Mononuclear cell (primary cell): Measurements from ENCODE around the gene ANKRD66. TPM values are rescaled to one million over a fixed set of nuclear protein-coding genes. Genes with fewer than 3 reads are reported as not detected.

Experiments
- H3K27me3 ChIP-seq: 2 replicates; pipeline ENCODE4 v1.6.0; 2011; ENCODE audit warnings: low read length, control low read depth; ENCODE audit not compliant: insufficient read depth
- H3K4me1 ChIP-seq: 2 replicates; pipeline ENCODE4 v1.5.1; 2011; ENCODE audit warnings: mild to moderate bottlenecking, low read length, control low read depth; ENCODE audit not compliant: insufficient read depth
- H3K4me3 ChIP-seq: 2 replicates; pipeline ENCODE4 v1.5.1; 2011; ENCODE audit warnings: mild to moderate bottlenecking, low read length, moderate library complexity
- H3K9me3 ChIP-seq: 2 replicates; pipeline ENCODE4 v1.5.1; 2011; ENCODE audit warnings: low read depth, mild to moderate bottlenecking, control low read depth, low read length
- total RNA-seq: library from RNA; depleted of rRNA; stranded (reverse); fragments of >200 nt; gene quantifications from one replicate; pipeline ENCODE4 v1.2.3, GENCODE V29; 2012

The ANKRD66 gene
- not detected for total RNA-seq

GRCh38 chr6:46746696-46747095 is at the start of gene ANKRD66:
Gene ANKRD66 (plus strand): TSS chr6:46746933. CDS start chr6:46751949, 5,016 bp downstream.
- H3K9me3 ChIP-seq, result no peaks in the 10 kb centered on the region
- no peaks in the 10 kb centered on the region for H3K27me3 ChIP-seq
- H3K4me3 ChIP-seq, result no peak within 1 kb of the TSS
- H3K4me1 ChIP-seq, result peaks cover 3% of the 10 kb centered on the region

- H3K4me1 ChIP-seq, result no peaks in the 10 kb centered on the region
- no peak overlapping the region for H3K4me3 ChIP-seq
- no peaks in the 10 kb centered on the region for H3K9me3 ChIP-seq
- peaks cover 3% of the 10 kb centered on the region for H3K27me3 ChIP-seq
These were observed 46.8 kb upstream of the ANKRD66 start for GRCh38 chr6:46699970-46700369.

DNA sequence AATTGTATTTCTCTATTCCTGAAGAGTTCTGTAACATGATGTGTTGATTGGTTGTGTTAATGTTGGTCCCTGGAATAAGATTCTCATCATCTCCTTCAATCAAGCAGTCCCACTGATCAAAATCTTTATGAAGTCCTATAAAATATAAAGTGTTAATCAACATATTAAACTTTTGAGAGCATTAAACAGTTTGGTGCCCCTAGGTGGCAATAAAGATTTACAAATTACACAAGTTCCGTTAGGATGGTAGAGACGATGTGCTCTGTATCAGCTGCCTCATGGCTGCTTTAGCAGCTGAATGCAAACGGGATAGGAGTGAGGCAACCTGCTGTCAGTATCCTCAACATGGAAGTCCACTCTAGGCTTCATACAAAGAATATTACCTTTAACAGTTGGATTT is 42.2 kb upstream of the ANKRD66 start:
- H3K4me3 ChIP-seq, result no peak overlapping the region
- H3K9me3 ChIP-seq, result no peaks in the 10 kb centered on the region
- H3K4me1 ChIP-seq, result no peaks in the 10 kb centered on the region
- peaks cover 3% of the 10 kb centered on the region for H3K27me3 ChIP-seq

GRCh38 chr6:46706464-46706863 is 40.3 kb upstream of the ANKRD66 start:
- H3K4me1 ChIP-seq, result peaks cover 4% of the 10 kb centered on the region
- H3K4me3 ChIP-seq, result no peak overlapping the region
- H3K9me3 ChIP-seq, result no peaks in the 10 kb centered on the region
- H3K27me3 ChIP-seq, result peaks cover 3% of the 10 kb centered on the region

DNA sequence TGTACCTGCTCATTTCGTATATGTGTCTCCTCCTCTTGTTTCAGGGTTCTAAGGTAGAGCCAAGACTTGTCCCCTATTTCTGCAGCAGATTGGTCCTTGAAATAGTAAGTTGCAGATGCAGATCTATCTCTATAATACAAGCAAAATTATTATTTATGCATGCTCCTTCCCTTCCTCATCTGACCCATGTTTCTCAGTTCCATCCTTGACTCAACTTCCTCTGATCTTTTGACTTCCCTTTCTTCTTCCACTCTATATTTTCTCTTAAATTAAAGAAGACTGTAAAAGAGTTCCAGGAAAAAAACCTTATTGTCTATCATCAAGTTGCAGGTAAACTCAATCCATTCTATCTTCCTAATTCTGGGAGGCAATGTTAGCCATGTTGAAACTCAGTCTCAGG is 35.2 kb upstream of the ANKRD66 start:
- no peaks in the 10 kb centered on the region for H3K27me3 ChIP-seq
- H3K4me3 ChIP-seq, result no peak overlapping the region
- H3K4me1 ChIP-seq, result peaks cover 31% of the 10 kb centered on the region
- no peaks in the 10 kb centered on the region for H3K9me3 ChIP-seq

GRCh38 chr6:46715141-46715540 is 31.6 kb upstream of the ANKRD66 start:
- Histone ChIP-seq H3K9me3 (no peaks in the 10 kb centered on the region), H3K27me3 (no peaks in the 10 kb centered on the region), H3K4me1 (peaks cover 35% of the 10 kb centered on the region), H3K4me3 (no peak overlapping the region)

DNA sequence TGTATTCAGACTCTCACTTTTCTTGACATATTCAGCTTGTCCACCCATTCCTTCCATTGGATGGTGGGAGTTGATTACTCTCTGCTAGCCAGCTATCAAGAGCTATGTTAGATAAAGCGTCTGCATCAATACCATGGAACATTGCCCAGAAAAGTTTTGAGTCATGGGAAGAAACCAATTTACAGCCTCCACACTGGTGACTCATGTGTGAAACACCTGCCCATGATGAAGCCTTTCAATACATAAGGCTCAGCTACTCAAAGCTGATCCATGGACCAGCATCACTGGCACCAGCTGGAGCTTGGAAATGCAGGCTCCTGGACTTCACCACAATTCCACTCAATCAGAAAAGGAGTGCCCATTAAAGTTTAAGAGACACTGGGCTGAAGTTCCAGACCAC is 27.6 kb upstream of the ANKRD66 start:
- Histone ChIP-seq H3K27me3 (peaks cover 3% of the 10 kb centered on the region), H3K9me3 (no peaks in the 10 kb centered on the region), H3K4me1 (peaks cover 22% of the 10 kb centered on the region), H3K4me3 (no peak overlapping the region)

GRCh38 chr6:46720401-46720800 is 26.3 kb upstream of the ANKRD66 start:
- Histone ChIP-seq H3K27me3 (peaks cover 3% of the 10 kb centered on the region), H3K4me1 (peaks cover 12% of the 10 kb centered on the region), H3K4me3 (no peak overlapping the region), H3K9me3 (no peaks in the 10 kb centered on the region)

GRCh38 chr6:46729787-46730326 is 16.9 kb upstream of the ANKRD66 start:
- Histone ChIP-seq H3K27me3 (peaks cover 20% of the 10 kb centered on the region), H3K9me3 (no peaks in the 10 kb centered on the region), H3K4me3 (no peak overlapping the region), H3K4me1 (peaks cover 8% of the 10 kb centered on the region)

DNA sequence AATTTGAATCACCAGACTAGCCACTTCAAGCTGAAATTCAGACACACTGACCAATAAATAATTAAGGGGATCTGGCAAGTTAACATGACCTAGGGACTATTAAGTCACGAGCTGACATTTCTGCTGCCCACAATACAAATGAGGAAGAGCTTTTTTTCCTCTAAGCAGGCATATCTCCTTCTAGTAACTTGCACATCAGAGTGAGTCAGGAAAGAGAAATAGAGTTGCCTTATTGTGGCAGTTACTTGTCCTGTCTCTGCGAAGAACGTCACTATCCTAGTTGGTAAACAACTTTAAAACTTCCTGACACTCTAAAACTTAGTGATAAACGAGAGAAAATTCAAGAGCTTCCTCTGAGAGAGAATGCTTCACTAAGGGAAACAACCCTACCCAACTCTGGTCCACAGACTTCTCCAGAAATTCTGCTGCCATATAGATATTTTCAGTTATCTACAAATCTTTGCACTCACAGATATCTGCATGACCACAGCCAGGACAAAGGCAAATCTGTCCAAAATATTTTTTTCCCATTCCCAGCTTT is 15.7 kb upstream of the ANKRD66 start:
- Histone ChIP-seq H3K27me3 (peaks cover 31% of the 10 kb centered on the region), H3K4me1 (peaks cover 15% of the 10 kb centered on the region), H3K4me3 (no peak overlapping the region), H3K9me3 (no peaks in the 10 kb centered on the region)

DNA sequence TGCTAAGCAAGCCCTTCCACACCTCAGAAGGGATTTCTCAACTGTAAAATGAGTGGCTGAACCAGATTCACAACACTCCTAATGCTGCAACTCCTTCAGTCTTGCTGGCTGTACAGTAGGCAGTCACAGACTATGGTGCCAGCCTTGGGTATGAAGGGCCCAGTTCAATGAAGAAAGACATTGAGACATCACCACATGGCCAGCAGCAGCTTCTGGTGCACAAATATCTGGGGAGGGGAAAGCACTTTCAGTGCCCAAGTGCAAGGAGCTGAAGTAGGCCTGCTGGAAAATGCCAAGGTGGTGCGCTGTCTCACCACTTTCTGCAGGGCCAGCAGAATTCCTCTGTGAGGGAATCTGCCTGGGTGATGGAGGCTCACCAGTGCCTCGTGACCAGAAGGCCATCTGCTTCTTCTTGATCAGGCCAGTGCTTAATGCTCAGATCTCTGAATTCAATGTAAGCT is 13.4 kb upstream of the ANKRD66 start:
- peaks cover 48% of the 10 kb centered on the region for H3K27me3 ChIP-seq
- H3K4me1 ChIP-seq, result peaks cover 15% of the 10 kb centered on the region
- H3K9me3 ChIP-seq, result no peaks in the 10 kb centered on the region
- no peak overlapping the region for H3K4me3 ChIP-seq

DNA sequence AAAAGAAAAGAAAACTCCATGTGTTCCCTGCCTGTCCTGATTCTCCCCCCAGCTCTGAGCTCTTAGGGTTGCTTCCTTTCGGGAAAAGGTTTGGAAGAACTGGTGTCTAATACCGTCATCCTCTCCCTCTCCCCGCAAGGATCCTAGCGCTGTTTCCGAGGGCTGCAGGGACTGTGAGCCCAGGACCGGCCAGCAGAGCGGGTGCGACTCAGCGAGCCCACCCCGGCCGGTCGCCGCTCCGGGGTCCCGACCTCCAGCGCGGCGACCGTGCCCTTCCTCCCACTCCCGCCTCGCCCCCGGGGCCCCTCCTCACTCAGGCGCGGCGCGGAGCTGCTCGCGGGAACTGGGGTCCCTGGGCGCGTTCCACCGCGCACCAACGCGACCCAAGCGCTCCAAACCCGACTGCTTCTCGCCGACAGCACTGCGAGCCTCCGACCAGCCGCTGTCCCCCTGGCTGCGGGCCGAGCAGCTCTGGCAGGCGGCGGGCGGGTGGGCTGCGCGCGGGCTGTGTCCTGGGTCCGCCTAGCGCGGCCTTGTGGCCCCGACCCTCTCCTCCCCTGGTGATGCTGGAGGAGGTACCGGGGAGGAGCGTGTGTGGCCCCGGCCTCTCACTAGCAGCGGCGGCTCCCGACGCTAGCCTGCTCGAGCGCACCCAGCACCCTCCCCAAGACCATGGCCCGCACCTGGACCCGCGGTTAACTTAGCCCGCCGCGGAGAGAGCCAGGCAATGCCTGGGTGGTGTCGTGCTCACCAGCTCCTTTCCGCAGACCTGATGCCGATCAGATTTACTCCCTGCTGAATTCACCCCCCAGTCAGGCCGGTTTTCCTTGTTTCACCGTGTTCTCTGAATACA is 11.6 kb upstream of the ANKRD66 start, which contains the start of gene PLA2G7:
Gene PLA2G7 (minus strand): TSS at position 509 of the 853 bp plus-strand sequence. CDS start 12,484 bp downstream, outside the sequence.
- peaks cover 15% of the 10 kb centered on the region for H3K4me1 ChIP-seq
- peak within 1 kb of the TSS; percentile 38 for H3K4me3 ChIP-seq

DNA sequence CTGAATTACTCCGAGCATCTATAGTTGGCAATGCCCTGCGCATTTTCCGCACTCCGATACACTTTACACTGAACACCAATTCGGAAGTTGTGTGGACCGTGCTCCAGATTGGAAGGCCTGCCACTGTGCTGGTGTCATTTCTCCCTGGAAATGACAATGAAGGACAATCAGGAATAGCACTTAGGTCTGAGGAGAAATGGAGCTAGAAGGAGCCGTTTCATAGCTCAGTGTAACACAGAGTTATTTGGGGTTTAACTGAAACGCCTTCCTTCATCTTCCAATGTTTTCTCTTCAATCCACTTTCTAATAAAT is 11.1 kb upstream of the ANKRD66 start:
- H3K27me3 ChIP-seq, result peaks cover 48% of the 10 kb centered on the region
- H3K4me3 ChIP-seq, result peak overlapping the region; percentile 38
- peaks cover 12% of the 10 kb centered on the region for H3K4me1 ChIP-seq

More for the DNA sequence above, 11.6 kb upstream of the ANKRD66 start, which contains the start of gene PLA2G7:
- Histone ChIP-seq H3K9me3 (no peaks in the 10 kb centered on the region), H3K27me3 (peaks cover 48% of the 10 kb centered on the region)

GRCh38 chr6:46736906-46737305 is 9.8 kb upstream of the ANKRD66 start:
- H3K4me1 ChIP-seq, result peaks cover 10% of the 10 kb centered on the region
- peaks cover 46% of the 10 kb centered on the region for H3K27me3 ChIP-seq
- no peaks in the 10 kb centered on the region for H3K9me3 ChIP-seq
- no peak overlapping the region for H3K4me3 ChIP-seq

More for the DNA sequence above, 11.1 kb upstream of the ANKRD66 start:
- H3K9me3 ChIP-seq, result no peaks in the 10 kb centered on the region

DNA sequence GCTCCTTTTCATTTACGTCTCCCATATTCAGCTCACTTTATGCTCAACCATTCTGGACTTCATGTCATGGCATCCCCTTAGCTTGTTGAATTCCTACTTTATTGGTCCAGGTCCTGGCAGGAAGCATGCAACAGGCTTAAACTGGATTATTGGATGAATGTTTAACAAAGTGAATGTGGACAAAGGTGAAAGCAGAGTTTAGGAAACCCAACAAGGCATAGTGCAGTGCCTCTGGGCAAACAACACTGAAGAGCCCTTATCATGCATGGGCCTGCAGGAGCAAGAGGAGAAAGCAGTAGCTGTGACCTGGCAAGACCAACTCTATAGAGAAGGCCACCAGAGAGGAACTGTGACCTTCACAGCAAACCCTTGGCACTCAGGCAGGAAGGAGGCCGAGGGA is 5.3 kb upstream of the ANKRD66 start:
- Histone ChIP-seq H3K27me3 (peaks cover 13% of the 10 kb centered on the region), H3K4me3 (no peak overlapping the region), H3K9me3 (no peaks in the 10 kb centered on the region), H3K4me1 (no peaks in the 10 kb centered on the region)
